Tibial nerve (tissue), 4 donors: Measurements from ENCODE around the gene ADGRG7. TPM values are rescaled to one million over a fixed set of nuclear protein-coding genes. Genes with fewer than 3 reads are reported as not detected.

Experiments used
- DNase-seq, 2 donors: peaks; one replicate each; pipeline ENCODE4 v3.0.0-alpha.2; 2019; ENCODE audit warnings: low spot score in 2 of 2
- H3K27ac ChIP-seq, 4 donors: fragments of 200-600 bp; sonication (generic) in 3 of 4; one replicate each; pipeline ENCODE4 v1.5.1; 2017 to 2019; ENCODE audit warnings: mild to moderate bottlenecking in 1 of 4
- H3K27me3 ChIP-seq, 2 donors: fragments of 200-600 bp; sonication (generic) in 1 of 2; one replicate each; pipeline versions ENCODE4 v1.5.1 to v1.6.0; 2017 to 2019
- H3K36me3 ChIP-seq, 3 donors: fragments of 200-600 bp; sonication (generic); one replicate each; pipeline ENCODE4 v1.5.1; 2018 to 2019
- H3K4me1 ChIP-seq, 4 donors: fragments of 200-600 bp; sonication (generic) in 3 of 4; one replicate each; pipeline ENCODE4 v1.5.1; 2017 to 2019
- H3K4me3 ChIP-seq, 4 donors: fragments of 200-600 bp; sonication (generic) in 3 of 4; one replicate each; pipeline ENCODE4 v1.5.1; 2017 to 2019; ENCODE audit warnings: mild to moderate bottlenecking in 1 of 4, moderate library complexity in 1 of 4
- H3K9me3 ChIP-seq, 4 donors: fragments of 200-600 bp; sonication (generic) in 3 of 4; one replicate each; pipeline ENCODE4 v1.5.1; 2017 to 2019
- EP300 ChIP-seq, 2 donors: sonication (generic); formaldehyde crosslinking; IDR thresholded peaks; one replicate each; pipeline ENCODE4 v1.6.1; 2017; ENCODE audit warnings: antibody characterized with exemption in 2 of 2, mild to moderate bottlenecking in 1 of 2
- POLR2A ChIP-seq, 2 donors: fragments of 450-650 bp; IDR thresholded peaks; one replicate each; pipeline ENCODE4 v1.6.1; 2017; ENCODE audit warnings: antibody characterized with exemption in 2 of 2, mild to moderate bottlenecking in 2 of 2, moderate library complexity in 2 of 2
- WGBS, 2 donors: methylation state at CpG; one replicate each; pipeline ENCODE4 v1.1.5; 2018; 5-methylcytosine and 5-hydroxymethylcytosine counted together
- total RNA-seq, 4 donors: library from RNA; depleted of rRNA; stranded (reverse); fragments of >200 nt; gene quantifications; one replicate each; pipeline ENCODE4 v1.1.0, GENCODE V29; 2016
- TF ChIP-seq, protein P1 (sequence below), 5 experiments: fragments of 200-600 bp in 3 of 5; fragments of 450-650 bp in 2 of 5; sonication (generic) in 3 of 5; IDR thresholded peaks; one replicate each; pipeline ENCODE4 v1.5.1; 2016 to 2019; ENCODE audit warnings: antibody characterized with exemption in 5 of 5, mild to moderate bottlenecking in 3 of 5, moderate library complexity in 2 of 5

Gene ADGRG7
- total RNA-seq, 4 donors from 2014 or later, result 0.42 TPM; not detected in 3

DNA sequence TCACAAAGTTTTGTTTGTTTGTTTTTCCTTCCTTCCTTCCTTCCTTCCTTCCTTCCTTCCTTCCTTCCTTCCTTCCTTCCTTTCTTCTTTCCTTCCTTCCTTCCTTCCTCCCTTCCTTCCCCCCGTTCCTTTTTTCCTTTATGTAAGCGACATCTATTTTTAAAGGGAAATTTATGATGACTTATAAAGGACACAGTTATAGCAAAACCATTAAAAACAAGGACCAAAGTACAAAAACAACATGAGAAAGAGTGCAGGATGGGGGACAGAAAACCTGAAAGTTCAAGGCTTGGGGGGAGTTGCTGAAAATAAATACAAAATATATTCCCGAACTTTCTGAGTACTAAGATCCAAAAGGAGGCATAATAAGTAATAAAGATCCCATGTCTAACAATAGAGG is 1.8 kb downstream of the ADGRG7 start:
- WGBS, 2 donors, result 67 to 74% methylated on average over 3 of the region's 3 CpGs
- Histone ChIP-seq H3K4me3 (no peak overlapping the region), H3K27ac (no peak overlapping the region), H3K36me3 (no peaks in the 10 kb centered on the region), H3K9me3 (no peaks in the 10 kb centered on the region), H3K27me3 (no peaks in the 10 kb centered on the region), H3K4me1 (no peaks in the 10 kb centered on the region)
- TF ChIP-seq, protein P1, sequence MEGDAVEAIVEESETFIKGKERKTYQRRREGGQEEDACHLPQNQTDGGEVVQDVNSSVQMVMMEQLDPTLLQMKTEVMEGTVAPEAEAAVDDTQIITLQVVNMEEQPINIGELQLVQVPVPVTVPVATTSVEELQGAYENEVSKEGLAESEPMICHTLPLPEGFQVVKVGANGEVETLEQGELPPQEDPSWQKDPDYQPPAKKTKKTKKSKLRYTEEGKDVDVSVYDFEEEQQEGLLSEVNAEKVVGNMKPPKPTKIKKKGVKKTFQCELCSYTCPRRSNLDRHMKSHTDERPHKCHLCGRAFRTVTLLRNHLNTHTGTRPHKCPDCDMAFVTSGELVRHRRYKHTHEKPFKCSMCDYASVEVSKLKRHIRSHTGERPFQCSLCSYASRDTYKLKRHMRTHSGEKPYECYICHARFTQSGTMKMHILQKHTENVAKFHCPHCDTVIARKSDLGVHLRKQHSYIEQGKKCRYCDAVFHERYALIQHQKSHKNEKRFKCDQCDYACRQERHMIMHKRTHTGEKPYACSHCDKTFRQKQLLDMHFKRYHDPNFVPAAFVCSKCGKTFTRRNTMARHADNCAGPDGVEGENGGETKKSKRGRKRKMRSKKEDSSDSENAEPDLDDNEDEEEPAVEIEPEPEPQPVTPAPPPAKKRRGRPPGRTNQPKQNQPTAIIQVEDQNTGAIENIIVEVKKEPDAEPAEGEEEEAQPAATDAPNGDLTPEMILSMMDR (IDR thresholded peaks at IDR 0.05), result no peak
- TF ChIP-seq POLR2A (IDR thresholded peaks at IDR 0.05), result no peak
- no peak for TF ChIP-seq EP300 (IDR thresholded peaks at IDR 0.05)
- no peak for DNase-seq

DNA sequence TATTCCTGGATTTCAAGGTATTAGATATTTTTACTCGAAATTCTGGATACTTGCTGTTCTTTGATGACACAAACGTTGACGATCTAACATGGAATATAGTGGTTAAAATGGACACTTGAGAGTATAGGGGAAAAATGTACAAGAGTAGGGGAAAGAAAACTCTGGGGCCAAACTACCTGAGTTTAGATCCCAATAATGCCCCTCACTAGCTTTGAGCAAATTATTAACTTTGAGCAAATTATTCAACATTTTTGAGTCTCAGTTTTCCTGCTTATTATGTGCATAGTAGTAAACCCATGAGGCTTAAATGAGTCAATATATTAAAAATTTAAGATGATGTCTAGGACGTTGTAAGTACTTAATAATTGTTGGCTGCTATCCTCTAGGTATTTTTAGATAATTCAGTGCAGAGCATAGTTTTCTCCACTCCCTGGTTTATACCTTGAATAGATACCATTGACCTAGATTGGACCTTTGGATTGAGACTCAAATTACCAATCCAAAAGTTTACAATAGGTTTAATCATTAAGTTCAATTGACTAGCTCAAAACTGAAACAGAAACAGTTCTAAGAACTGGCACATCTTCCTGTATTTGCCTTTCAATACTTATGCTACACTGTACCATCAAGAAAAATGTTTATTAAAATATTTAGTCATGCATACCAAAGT is 4.5 kb downstream of the ADGRG7 start:
- Histone ChIP-seq H3K36me3 (no peaks in the 10 kb centered on the region), H3K4me1 (no peaks in the 10 kb centered on the region), H3K9me3 (no peaks in the 10 kb centered on the region), H3K27ac (no peak overlapping the region), H3K4me3 (no peak overlapping the region), H3K27me3 (no peaks in the 10 kb centered on the region)
- TF ChIP-seq, protein P1 (IDR thresholded peaks at IDR 0.05), result no peak
- no peak for TF ChIP-seq POLR2A (IDR thresholded peaks at IDR 0.05)
- TF ChIP-seq EP300 (IDR thresholded peaks at IDR 0.05), result no peak
- DNase-seq, result no peak
- WGBS, 2 donors, result 78 to 84% methylated on average over 4 of the region's 4 CpGs

DNA sequence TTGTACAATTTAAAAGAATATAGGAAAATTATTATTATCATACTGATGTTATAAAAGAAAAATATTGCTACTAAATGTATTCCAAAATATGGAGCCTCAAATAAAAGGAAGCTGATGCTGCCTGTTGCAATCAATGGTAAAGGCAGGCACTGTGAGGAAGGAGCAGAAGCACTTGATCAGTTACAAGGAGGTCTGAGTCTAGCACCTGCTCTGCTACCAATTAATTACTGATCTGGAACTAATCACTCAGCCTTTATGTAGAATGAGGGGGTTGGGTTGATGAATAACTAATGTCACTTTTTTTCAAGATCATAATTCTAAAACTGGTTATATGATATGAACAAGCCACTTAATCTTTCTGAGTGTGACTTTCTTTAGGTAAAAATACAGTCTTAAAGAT is 5.5 kb downstream of the ADGRG7 start:
- no peak for TF ChIP-seq EP300 (IDR thresholded peaks at IDR 0.05)
- no peak for TF ChIP-seq POLR2A (IDR thresholded peaks at IDR 0.05)
- TF ChIP-seq, protein P1 (IDR thresholded peaks at IDR 0.05), result no peak
- H3K27ac ChIP-seq, result no peak overlapping the region
- H3K9me3 ChIP-seq, result no peaks in the 10 kb centered on the region
- no peaks in the 10 kb centered on the region for H3K36me3 ChIP-seq
- H3K4me1 ChIP-seq, result no peaks in the 10 kb centered on the region
- H3K27me3 ChIP-seq, result no peaks in the 10 kb centered on the region
- no peak overlapping the region for H3K4me3 ChIP-seq
- DNase-seq, result no peak

DNA sequence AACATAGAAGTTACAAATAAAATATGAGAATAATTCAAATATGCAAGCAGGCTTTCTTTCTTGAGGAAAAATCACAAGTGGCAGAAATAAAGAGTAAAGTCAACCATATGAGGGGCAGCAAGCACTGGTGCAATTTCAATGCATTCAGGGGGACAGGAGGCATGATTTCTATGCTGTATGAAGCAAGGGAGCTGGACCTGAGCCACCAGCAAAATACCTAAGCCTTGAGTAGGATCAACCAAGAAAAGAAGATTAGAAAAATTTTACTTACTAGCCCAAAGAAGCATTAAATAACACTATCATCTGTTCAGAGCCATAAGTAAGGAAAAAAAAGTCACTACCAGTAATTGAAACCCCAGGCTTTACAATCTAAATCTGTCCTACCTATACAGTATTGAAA is 6.3 kb downstream of the ADGRG7 start:
- TF ChIP-seq EP300 (IDR thresholded peaks at IDR 0.05) (no peak), POLR2A (IDR thresholded peaks at IDR 0.05) (no peak)
- TF ChIP-seq, protein P1 (IDR thresholded peaks at IDR 0.05), result no peak
- H3K27me3 ChIP-seq, result no peaks in the 10 kb centered on the region
- DNase-seq, result no peak
- no peak overlapping the region for H3K27ac ChIP-seq
- H3K9me3 ChIP-seq, result no peaks in the 10 kb centered on the region
- H3K4me1 ChIP-seq, result no peaks in the 10 kb centered on the region
- H3K36me3 ChIP-seq, result no peaks in the 10 kb centered on the region
- H3K4me3 ChIP-seq, result no peak overlapping the region

DNA sequence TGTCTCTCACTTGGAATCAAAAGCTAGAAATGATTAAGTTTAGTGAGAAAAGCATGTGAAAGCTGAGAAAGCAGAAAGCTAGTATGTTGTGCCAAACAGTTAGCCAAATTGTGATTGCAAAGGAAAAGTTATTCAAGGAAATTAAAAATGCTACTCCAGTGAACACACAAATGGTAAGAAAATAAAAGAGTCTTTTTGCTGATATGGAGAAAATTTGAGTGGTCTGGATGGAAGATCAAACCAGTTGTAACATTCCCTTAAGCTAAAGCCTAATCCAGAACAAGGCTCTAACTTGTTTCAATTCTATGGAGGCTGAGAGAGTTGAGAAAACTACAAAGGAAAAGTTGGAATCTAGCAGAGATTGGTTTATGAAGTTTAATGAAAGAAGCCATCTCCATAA is 11.8 kb downstream of the ADGRG7 start:
- Histone ChIP-seq H3K36me3 (no peaks in the 10 kb centered on the region), H3K27me3 (no peaks in the 10 kb centered on the region), H3K9me3 (peaks cover 0 to 10% (median 0%) of the 10 kb centered on the region in 4 donors), H3K4me3 (no peak overlapping the region), H3K4me1 (no peaks in the 10 kb centered on the region), H3K27ac (no peak overlapping the region)
- TF ChIP-seq EP300 (IDR thresholded peaks at IDR 0.05), result no peak
- no peak for TF ChIP-seq POLR2A (IDR thresholded peaks at IDR 0.05)
- TF ChIP-seq, protein P1 (IDR thresholded peaks at IDR 0.05), result no peak
- no peak for DNase-seq
